PFSK-1 (cell line): ENCODE measurements around the gene PTPN14.

ENCODE experiments used
- FOXP2 ChIP-seq: optimal IDR thresholded peaks from 2 replicates; pipeline ENCODE3; 2011; ENCODE audit warnings: borderline replicate concordance, control low read depth, inconsistent platforms; ENCODE audit not compliant: insufficient read depth; ENCODE audit errors: extremely low read length, extremely low read depth
- POLR2AphosphoS5 ChIP-seq: IDR thresholded peaks from 2 replicates; pipeline ENCODE4 v1.6.1; 2012; ENCODE audit warnings: low read depth, mild to moderate bottlenecking, control low read depth, low read length, moderate library complexity
- REST ChIP-seq, 2 experiments: IDR thresholded peaks; 2 replicates each; pipeline versions ENCODE4 v1.6.1 to v1.8.0; 2011 to 2012; ENCODE audit warnings: low read depth in 2 of 2, low read length in 2 of 2, control low read depth in 1 of 2, inconsistent platforms in 1 of 2, mild to moderate bottlenecking in 1 of 2, moderate library complexity in 1 of 2; ENCODE audit not compliant: insufficient read depth in 1 of 2
- SIN3A ChIP-seq: IDR thresholded peaks from 2 replicates; pipeline ENCODE4 v1.6.1; 2012; ENCODE audit warnings: mild to moderate bottlenecking, low read length, moderate library complexity, borderline replicate concordance; ENCODE audit not compliant: insufficient read depth
- TAF1 ChIP-seq: IDR thresholded peaks from 2 replicates; pipeline ENCODE4 v1.6.1; 2012; ENCODE audit warnings: low read length, control low read depth, borderline replicate concordance; ENCODE audit not compliant: insufficient read depth

- TF ChIP-seq REST (IDR thresholded peaks at IDR 0.05; ENCODE audit: insufficient read depth in 1 of 2, low read depth in 2 of 2, low read length in 2 of 2) (no peak), POLR2AphosphoS5 (no peak), TAF1 (no peak), SIN3A (no peak), FOXP2 (no peak)
Observed at GRCh38 chr1:214386333-214386732, 165.1 kb downstream of the PTPN14 start.
